HEK293T (cell line): Measurements from ENCODE around the gene ZNF431.

Experiments used
- BHLHE40 ChIP-seq: fragments of 450-650 bp; IDR thresholded peaks from 2 replicates; pipeline ENCODE4 v1.6.1; 2016; ENCODE audit warnings: mild to moderate bottlenecking, moderate library complexity, borderline replicate concordance
- HDGF ChIP-seq: fragments of 450-650 bp; IDR thresholded peaks from 2 replicates; pipeline ENCODE4 v1.6.1; 2017; ENCODE audit warnings: antibody characterized with exemption, borderline replicate concordance
- L3MBTL2 ChIP-seq: fragments of 450-650 bp; conservative IDR thresholded peaks from 2 replicates; pipeline ENCODE4 v1.6.1; 2016; ENCODE audit warnings: mild to moderate bottlenecking
- LEF1 ChIP-seq: fragments of 450-650 bp; IDR thresholded peaks from 2 replicates; pipeline ENCODE4 v1.6.1; 2017; ENCODE audit warnings: mild to moderate bottlenecking, borderline replicate concordance
- SUZ12 ChIP-seq: fragments of 450-650 bp; IDR thresholded peaks from 2 replicates; pipeline ENCODE4 v1.6.1; 2016; ENCODE audit warnings: mild to moderate bottlenecking
- TF ChIP-seq, protein P1 (sequence below): fragments of 450-650 bp; IDR thresholded peaks from 2 replicates; pipeline ENCODE4 v1.6.1; 2016

DNA sequence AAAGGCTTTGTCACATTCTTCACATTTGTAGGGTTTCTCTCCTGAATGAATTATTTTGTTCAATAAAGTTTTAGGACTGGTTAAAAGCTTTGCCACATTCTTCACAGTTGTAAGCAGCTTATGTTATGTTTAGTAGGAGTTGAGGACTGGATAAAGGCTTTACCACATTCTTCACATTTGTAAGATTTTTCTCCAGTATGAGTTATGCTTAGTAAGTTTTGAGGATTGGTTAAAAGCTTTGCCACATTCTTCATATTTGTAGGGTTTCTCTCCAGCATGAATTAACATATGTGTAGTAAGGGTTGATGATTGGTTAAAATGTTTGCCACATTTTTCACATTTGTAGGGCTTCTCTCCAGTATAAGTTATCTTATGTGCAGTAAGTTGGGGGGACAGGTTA lies 79.9 kb downstream of the ZNF431 start:
- TF ChIP-seq BHLHE40 (no peak), SUZ12 (no peak), HDGF (no peak), L3MBTL2 (no peak), LEF1 (no peak)
- TF ChIP-seq, protein P1, sequence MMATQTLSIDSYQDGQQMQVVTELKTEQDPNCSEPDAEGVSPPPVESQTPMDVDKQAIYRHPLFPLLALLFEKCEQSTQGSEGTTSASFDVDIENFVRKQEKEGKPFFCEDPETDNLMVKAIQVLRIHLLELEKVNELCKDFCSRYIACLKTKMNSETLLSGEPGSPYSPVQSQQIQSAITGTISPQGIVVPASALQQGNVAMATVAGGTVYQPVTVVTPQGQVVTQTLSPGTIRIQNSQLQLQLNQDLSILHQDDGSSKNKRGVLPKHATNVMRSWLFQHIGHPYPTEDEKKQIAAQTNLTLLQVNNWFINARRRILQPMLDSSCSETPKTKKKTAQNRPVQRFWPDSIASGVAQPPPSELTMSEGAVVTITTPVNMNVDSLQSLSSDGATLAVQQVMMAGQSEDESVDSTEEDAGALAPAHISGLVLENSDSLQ, result no peak
